ENCODE results near the gene BID.

DNA sequence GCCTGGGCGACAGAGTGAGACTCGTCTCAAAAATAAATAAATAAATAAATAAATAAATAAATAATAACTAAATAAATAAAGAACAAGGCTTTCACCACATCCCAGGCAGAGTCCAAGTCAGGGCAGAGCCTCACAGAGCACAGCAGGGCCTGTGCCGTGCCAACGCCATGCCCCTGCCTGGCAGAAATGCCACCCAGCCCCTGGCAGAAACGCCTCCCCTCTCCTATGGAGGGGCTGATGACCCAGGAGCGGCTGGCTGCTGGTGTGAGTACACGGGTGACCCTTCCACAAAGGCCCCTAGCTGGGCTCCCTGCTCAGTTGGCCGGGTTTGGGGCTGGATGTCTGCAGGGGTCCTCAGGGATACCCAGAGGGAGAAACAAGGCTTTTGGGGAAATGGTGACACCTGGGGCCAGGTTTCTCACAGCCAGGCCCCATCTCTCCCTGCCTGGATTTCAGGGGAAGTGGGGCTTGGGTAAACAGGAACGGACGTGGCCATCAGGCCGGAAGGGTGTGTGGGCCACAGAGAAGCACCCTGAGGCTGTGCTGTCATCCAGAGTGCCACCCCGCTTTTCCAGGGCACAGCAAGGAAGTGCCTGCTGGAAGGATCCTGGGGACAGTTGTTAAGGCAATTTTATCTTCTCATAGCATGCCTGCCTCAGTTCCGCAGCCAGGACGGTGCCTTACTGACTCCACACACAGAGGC lies 5.1 kb downstream of the BID start:
- TF ChIP-seq, protein P1, sequence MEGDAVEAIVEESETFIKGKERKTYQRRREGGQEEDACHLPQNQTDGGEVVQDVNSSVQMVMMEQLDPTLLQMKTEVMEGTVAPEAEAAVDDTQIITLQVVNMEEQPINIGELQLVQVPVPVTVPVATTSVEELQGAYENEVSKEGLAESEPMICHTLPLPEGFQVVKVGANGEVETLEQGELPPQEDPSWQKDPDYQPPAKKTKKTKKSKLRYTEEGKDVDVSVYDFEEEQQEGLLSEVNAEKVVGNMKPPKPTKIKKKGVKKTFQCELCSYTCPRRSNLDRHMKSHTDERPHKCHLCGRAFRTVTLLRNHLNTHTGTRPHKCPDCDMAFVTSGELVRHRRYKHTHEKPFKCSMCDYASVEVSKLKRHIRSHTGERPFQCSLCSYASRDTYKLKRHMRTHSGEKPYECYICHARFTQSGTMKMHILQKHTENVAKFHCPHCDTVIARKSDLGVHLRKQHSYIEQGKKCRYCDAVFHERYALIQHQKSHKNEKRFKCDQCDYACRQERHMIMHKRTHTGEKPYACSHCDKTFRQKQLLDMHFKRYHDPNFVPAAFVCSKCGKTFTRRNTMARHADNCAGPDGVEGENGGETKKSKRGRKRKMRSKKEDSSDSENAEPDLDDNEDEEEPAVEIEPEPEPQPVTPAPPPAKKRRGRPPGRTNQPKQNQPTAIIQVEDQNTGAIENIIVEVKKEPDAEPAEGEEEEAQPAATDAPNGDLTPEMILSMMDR (conservative IDR thresholded peaks at IDR 0.05; ENCODE audit: low read length) = no peak
- TF ChIP-seq EZH2phosphoT487 (IDR thresholded peaks at IDR 0.05; ENCODE audit: borderline replicate concordance, low read depth, low read length) = no peak

Data from OCI-LY7 (cell line).